Measurements from ENCODE around the gene AK9.

DNA sequence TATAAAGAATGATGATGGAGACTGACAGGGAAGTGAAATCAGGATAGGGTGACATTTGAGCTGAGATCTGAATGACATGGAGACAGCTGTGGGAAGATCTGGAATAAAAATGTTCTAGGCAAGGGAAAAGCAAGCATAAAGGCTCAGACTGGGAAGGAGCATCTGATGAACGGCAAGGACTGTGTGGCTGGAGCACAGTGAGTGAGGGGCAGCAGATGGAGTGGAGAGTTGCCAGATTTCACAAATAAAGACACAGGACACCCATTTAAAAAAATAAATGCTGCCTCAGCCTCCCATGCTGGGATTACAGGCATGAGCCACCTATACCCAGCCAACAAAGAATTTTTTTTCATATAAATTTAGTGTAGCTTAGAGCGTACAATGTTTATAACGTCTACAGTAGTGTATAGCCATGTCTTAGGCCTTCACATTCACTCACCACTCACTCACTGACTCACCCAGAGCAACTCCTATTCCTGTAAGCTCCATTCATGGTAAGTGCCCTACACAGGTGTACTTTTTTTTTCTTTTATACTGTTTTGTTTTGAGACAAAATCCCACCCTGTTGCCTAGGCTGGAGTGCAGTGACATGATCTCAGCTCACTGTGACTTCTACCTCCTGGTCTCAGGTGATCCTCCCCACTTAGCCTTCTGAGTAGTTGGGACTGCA lies 205.6 kb downstream of the AK9 start:
- TF ChIP-seq POLR2A (IDR thresholded peaks at IDR 0.05), result no peak
- TF ChIP-seq, protein P1, sequence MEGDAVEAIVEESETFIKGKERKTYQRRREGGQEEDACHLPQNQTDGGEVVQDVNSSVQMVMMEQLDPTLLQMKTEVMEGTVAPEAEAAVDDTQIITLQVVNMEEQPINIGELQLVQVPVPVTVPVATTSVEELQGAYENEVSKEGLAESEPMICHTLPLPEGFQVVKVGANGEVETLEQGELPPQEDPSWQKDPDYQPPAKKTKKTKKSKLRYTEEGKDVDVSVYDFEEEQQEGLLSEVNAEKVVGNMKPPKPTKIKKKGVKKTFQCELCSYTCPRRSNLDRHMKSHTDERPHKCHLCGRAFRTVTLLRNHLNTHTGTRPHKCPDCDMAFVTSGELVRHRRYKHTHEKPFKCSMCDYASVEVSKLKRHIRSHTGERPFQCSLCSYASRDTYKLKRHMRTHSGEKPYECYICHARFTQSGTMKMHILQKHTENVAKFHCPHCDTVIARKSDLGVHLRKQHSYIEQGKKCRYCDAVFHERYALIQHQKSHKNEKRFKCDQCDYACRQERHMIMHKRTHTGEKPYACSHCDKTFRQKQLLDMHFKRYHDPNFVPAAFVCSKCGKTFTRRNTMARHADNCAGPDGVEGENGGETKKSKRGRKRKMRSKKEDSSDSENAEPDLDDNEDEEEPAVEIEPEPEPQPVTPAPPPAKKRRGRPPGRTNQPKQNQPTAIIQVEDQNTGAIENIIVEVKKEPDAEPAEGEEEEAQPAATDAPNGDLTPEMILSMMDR (IDR thresholded peaks at IDR 0.05), result no peak
